Lung (tissue), 12 donors: ENCODE measurements around the gene ERGIC3. TPM values are rescaled to one million over a fixed set of nuclear protein-coding genes. Genes with fewer than 3 reads are reported as not detected.

Experiments used
- ATAC-seq: fragments of 200-7000 bp; cut with Tn5 transposase; one replicate; pipeline ENCODE4 v1.9.1; 2020; ENCODE audit warnings: moderate number of reproducible peaks; ENCODE audit not compliant: insufficient read depth, low FRiP score
- DNase-seq, 3 donors: peaks; one replicate each; pipeline ENCODE4 v3.0.0-alpha.2; 2013 to 2017
- H3K27ac ChIP-seq, 2 donors: one replicate each; pipeline ENCODE4 v1.5.1; 2013; ENCODE audit warnings: mild to moderate bottlenecking in 2 of 2, moderate library complexity in 2 of 2, control low read depth in 1 of 2, inconsistent platforms in 1 of 2, low read depth in 1 of 2, low read length in 1 of 2
- H3K27me3 ChIP-seq, 3 donors: one replicate each; pipeline ENCODE4 v1.5.1; 2013; ENCODE audit warnings: low read length in 2 of 3; ENCODE audit not compliant: control insufficient read depth in 3 of 3, insufficient read depth in 3 of 3
- H3K36me3 ChIP-seq, 4 donors: one replicate each; pipeline ENCODE4 v1.5.1; 2013; ENCODE audit warnings: low read length in 4 of 4, mild to moderate bottlenecking in 1 of 4, moderate library complexity in 1 of 4; ENCODE audit not compliant: control insufficient read depth in 4 of 4, insufficient read depth in 4 of 4
- H3K4me1 ChIP-seq, 5 donors: one replicate each; pipeline ENCODE4 v1.5.1; 2013; ENCODE audit warnings: low read length in 5 of 5, mild to moderate bottlenecking in 2 of 5, moderate library complexity in 1 of 5; ENCODE audit not compliant: control insufficient read depth in 5 of 5, insufficient read depth in 5 of 5
- H3K4me3 ChIP-seq: one replicate; pipeline ENCODE4 v1.5.1; 2013; ENCODE audit warnings: mild to moderate bottlenecking, control low read depth, moderate library complexity
- H3K9ac ChIP-seq, 2 donors: one replicate each; pipeline ENCODE4 v1.5.1; 2013; ENCODE audit warnings: low read length in 2 of 2, control low read depth in 1 of 2; ENCODE audit not compliant: insufficient read depth in 1 of 2
- H3K9me3 ChIP-seq, 4 donors: one replicate each; pipeline ENCODE4 v1.5.1; 2013; ENCODE audit warnings: low read length in 3 of 4, mild to moderate bottlenecking in 1 of 4, moderate library complexity in 1 of 4; ENCODE audit not compliant: control insufficient read depth in 4 of 4, insufficient read depth in 3 of 4
- WGBS, 2 donors: extraction: QIAGEN DNeasy Blood & Tissue Kit; methylation state at CpG; one replicate each; pipeline ENCODE4 v1.1.7; 2013; 5-methylcytosine and 5-hydroxymethylcytosine counted together
- polyA plus RNA-seq, 2 donors: library from polyadenylated mRNA; stranded (reverse); fragments of 200-250 nt; gene quantifications; one replicate each; pipeline ENCODE4 v1.2.1, GENCODE V29; 2013
- total RNA-seq, 2 donors: library from RNA; depleted of rRNA in 1 of 2; stranded (reverse); fragments of >200 nt in 1 of 2; gene quantifications; one replicate each; pipeline ENCODE4 v1.2.1, GENCODE V29; 2014 to 2021
- TF ChIP-seq, protein P1 (sequence below): IDR thresholded peaks from 2 replicates; pipeline ENCODE4 v1.5.1; 2012; ENCODE audit warnings: mild to moderate bottlenecking; ENCODE audit errors: control extremely low read depth, extremely low read depth
- donor health status: control.
- donor health status: control.
- donor health status: Bipolar disorder and iron deficiency.
- donor health status: healthy.
- donor health status: DM: yes; HTN: yes; CAD: no.

The ERGIC3 gene
- total and polyA plus RNA-seq, 4 donors: 173 to 241 (median 212) TPM

DNA sequence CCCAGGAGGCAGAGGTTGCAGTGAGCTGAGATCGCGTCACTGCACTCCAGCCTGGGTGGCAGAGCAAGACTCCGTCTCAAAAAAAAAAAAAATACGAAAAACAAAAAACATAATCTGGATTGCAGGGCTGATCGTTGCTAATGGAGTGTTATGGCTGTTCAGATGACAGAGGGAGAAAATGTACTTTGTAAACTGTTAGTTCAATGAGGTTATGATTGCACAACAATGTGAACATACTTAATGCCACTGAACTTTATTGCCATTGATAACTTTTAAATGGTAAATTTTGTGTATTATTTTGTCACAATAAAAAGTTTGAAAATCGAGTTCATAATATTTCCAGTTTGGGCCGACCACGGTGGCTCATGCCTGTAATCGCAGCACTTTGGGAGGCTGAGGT, 22.9 kb upstream of the ERGIC3 start:
- TF ChIP-seq, protein P1, sequence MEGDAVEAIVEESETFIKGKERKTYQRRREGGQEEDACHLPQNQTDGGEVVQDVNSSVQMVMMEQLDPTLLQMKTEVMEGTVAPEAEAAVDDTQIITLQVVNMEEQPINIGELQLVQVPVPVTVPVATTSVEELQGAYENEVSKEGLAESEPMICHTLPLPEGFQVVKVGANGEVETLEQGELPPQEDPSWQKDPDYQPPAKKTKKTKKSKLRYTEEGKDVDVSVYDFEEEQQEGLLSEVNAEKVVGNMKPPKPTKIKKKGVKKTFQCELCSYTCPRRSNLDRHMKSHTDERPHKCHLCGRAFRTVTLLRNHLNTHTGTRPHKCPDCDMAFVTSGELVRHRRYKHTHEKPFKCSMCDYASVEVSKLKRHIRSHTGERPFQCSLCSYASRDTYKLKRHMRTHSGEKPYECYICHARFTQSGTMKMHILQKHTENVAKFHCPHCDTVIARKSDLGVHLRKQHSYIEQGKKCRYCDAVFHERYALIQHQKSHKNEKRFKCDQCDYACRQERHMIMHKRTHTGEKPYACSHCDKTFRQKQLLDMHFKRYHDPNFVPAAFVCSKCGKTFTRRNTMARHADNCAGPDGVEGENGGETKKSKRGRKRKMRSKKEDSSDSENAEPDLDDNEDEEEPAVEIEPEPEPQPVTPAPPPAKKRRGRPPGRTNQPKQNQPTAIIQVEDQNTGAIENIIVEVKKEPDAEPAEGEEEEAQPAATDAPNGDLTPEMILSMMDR: no peak
- Histone ChIP-seq H3K36me3 (peaks cover 0 to 10% (median 0%) of the 10 kb centered on the region in 4 donors), H3K4me3 (no peak overlapping the region), H3K27me3 (no peaks in the 10 kb centered on the region), H3K27ac (no peak overlapping the region), H3K4me1 (peaks cover 0 to 8% (median 0%) of the 10 kb centered on the region in 5 donors), H3K9ac (no peak overlapping the region), H3K9me3 (no peaks in the 10 kb centered on the region)
- DNase-seq (peak in 2 of 3 donors; percentile 65 to 75), ATAC-seq (no peak)
- WGBS, 2 donors: 82 to 84% methylated on average over 9 of the region's 9 CpGs

DNA sequence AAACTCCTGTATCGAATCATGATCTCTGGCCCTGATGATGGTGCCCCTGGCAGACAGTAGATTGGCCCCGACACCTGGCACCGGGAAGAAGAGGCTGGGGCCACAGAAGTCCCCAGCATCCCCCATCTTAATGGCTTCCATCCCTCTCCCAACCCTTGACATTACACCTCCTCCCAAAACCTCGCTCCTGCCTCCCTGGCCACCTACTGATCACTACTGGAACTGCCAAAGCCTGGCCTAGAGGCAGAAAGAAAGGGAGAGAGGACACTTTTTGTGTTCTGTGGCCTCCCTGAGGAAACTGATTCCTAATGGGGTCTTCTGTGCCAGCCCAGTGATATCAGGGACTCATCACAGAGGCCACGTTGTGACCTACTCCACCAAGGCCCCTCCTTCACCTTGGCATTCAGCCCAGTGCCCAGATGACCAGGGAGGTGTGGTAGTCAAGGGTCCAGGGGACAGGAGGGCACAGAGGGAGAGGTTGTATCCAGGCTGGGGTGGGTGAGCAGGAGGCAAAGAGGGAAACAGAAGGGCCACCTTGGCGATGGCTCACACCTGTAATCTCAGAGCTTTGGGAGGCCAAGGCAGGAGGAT, 18.5 kb upstream of the ERGIC3 start:
- TF ChIP-seq, protein P1: no peak
- no peak for DNase-seq
- ATAC-seq: no peak
- WGBS, 2 donors: 77 to 80% methylated on average over 6 of the region's 6 CpGs
- Histone ChIP-seq H3K9me3 (peaks cover 0 to 2% (median 0%) of the 10 kb centered on the region in 4 donors), H3K36me3 (no peaks in the 10 kb centered on the region), H3K4me3 (no peak overlapping the region), H3K27me3 (no peaks in the 10 kb centered on the region), H3K9ac (no peak overlapping the region), H3K4me1 (peaks cover 0 to 3% (median 0%) of the 10 kb centered on the region in 5 donors), H3K27ac (no peak overlapping the region)

DNA sequence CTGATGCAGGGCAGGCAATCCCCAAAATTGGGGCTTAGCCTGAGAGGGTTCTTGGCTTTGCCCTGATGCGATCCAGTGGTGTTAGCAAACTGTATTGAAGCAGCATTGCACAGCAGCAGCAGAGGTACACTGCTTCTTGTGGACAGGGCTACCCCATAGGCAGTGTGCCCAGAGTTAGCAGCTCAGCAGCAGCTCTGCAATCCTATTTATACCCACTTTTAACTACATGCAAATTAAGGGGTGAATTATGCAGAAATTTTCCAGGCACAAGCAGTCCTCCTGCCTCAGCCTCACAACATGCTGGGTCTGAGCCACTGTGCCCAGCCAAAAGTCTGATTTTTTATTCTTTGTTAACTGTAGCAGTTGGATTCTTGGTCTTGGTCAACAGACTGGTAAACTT, 16.2 kb upstream of the ERGIC3 start:
- DNase-seq (no peak), ATAC-seq (no peak)
- H3K4me1 ChIP-seq: no peaks in the 10 kb centered on the region
- TF ChIP-seq, protein P1: no peak
- no peaks in the 10 kb centered on the region for H3K27me3 ChIP-seq
- H3K4me3 ChIP-seq: no peak overlapping the region
- H3K9me3 ChIP-seq: peaks cover 0 to 2% (median 0%) of the 10 kb centered on the region in 4 donors
- no peak overlapping the region for H3K9ac ChIP-seq
- H3K27ac ChIP-seq: no peak overlapping the region
- H3K36me3 ChIP-seq: no peaks in the 10 kb centered on the region
- WGBS, 2 donors: 100% methylated on average over 1 of the region's 1 CpG
